HG03039 (cell line): ENCODE data around the gene CENPX.
"Not testable (repeated sequence)": the region's sequence is repeated elsewhere in the genome, so short reads cannot be mapped to it uniquely, and the experiment has no call there.

Source experiments
- ATAC-seq: cut with Tn5 transposase; IDR thresholded peaks from one replicate; pipeline ENCODE4 v1.9.1; 2021; ENCODE audit warnings: mild to moderate bottlenecking, moderate library complexity; ENCODE audit not compliant: unreplicated experiment

CENPX gene

DNA sequence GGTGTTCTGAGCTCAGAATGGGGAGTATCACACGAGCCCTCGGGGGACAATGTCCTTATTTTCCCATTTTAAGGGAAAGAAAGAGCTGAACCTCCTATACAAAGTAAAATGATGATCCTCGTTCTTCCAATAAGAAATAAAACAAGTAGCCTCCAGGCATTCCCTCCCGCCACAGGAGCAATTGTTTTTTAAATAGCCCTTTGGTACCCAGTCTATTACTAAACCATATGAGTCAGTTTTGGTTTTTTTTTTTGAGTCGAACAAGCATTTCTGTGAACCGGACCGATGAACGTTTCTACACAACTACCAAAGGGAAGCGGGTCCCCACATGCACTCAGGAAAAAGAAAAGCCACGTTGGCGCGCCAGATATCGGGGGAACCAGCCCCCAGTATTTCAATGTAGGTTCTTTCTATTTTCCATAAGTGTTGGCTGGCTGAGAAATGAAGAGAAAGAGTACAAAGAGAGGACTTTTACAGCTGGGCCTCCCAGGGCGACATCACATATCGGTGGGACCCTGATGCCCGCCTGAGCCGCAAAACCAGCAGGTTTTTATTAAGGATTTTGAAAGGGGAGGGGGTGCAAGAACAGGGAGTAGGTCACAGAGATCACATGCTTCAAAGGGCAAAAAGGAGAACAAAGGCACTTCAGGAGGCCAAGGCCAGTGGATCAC is 18.6 kb upstream of the CENPX start:
- no peak for ATAC-seq

- no peak for ATAC-seq
These were observed 17.1 kb upstream of the CENPX start for GRCh38 chr17:82039695-82040299.

DNA sequence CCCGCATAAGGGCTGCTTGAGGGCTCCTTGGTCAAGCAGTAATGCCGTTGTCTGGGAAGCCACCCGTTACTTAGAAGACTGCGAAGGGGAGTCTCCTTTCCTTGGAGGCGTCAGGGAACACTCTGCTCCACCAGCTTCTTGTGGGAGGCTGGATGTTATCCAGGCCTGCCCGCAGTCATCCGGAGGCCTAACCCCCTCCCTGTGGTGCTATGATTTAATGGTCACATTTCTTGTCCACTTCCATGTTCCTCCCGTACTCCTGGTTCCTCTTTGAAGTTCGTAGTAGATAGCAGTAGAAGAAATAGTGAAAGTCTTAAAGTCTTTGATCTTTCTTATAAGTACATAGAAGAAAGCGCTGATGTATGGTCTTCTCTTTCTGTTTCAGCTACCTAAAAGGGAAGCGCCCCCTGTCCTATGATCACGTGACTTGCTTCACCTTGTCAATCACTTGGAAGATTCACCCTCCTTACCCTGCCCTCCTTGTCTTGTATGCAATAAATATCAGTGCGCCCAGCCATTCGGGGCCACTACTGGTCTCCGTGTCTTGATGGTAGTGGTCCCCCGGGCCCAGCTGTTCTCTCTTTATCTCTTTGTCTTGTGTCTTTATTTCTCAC is 16.2 kb upstream of the CENPX start:
- ATAC-seq = not testable (repeated sequence)

- ATAC-seq = no peak
These were observed 15.2 kb upstream of the CENPX start for GRCh38 chr17:82037889-82038195.

- peak; percentile 71 for ATAC-seq
These were observed 14.6 kb upstream of the CENPX start, which contains the start of gene DCXR for GRCh38 chr17:82037092-82037888. TSS of gene DCXR (minus strand) at chr17:82037697. CDS start at chr17:82037682, 15 bp downstream.

DNA sequence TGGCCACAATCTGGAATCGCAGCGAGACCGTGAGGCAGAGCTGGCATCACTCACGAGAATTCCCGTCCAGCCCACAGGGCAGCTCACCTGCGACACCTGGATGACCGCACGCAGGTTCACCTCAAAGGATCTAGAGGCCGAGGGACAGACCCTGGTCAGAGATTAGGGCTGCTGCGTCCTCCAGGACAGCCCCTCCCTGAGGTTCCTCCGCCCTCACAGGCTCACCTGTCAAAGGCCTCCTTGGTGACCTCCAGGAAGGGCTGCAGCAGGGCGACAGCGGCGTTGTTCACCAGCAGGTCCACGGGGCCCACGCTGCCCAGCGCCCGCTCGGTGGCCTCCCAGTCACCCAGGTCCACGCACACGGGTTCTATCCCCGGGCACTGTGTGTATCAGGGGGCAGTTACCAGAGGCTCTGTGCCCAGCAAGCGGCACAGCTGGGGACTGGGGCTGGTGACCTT is 14.0 kb upstream of the CENPX start:
- no peak for ATAC-seq

- ATAC-seq = no peak
These were observed 13.4 kb upstream of the CENPX start for GRCh38 chr17:82035956-82036633.

- ATAC-seq = no peak
These were observed 12.8 kb upstream of the CENPX start for GRCh38 chr17:82035488-82035887.

- ATAC-seq = no peak
These were observed 11.8 kb upstream of the CENPX start for GRCh38 chr17:82034371-82035011.

GRCh38 chr17:82033359-82034085 is 10.8 kb upstream of the CENPX start:
- no peak for ATAC-seq

DNA sequence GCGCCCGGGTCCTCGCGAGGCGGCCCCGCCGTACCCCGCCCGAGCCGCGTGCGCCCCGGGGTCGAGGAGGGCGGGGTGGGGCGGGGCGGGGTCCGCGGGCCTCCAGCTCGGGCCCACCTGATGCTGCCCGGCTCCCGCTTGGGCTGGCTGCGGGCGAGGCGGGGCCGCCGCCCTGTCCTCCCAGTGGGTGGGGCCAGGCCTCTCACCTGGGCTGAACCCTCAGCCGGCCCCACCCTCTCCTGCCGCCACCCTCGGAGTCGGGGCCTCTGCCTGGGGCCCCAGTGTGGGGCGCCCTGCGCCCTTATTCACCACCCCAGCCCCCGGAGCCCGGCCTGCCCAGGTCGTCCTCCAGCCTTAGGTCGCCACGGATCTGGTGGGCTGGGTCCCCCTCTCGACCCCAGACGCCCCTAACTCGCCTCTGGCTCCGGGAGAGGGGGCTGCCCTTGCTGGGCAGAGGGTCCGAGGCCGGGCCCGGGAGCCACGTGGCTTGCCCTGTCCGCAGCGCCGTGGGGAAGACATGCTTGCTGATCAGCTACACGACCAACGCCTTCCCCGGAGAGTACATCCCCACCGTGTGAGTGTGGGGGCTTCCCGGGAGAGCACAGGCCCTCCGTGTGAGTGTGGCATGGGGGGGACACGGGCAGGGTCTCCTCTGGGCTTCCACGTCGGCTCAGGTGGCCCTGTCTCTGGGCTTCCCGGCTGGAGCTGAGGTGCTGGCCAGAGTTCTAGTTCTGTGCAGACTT is 9.4 kb upstream of the CENPX start:
- no peak for ATAC-seq

DNA sequence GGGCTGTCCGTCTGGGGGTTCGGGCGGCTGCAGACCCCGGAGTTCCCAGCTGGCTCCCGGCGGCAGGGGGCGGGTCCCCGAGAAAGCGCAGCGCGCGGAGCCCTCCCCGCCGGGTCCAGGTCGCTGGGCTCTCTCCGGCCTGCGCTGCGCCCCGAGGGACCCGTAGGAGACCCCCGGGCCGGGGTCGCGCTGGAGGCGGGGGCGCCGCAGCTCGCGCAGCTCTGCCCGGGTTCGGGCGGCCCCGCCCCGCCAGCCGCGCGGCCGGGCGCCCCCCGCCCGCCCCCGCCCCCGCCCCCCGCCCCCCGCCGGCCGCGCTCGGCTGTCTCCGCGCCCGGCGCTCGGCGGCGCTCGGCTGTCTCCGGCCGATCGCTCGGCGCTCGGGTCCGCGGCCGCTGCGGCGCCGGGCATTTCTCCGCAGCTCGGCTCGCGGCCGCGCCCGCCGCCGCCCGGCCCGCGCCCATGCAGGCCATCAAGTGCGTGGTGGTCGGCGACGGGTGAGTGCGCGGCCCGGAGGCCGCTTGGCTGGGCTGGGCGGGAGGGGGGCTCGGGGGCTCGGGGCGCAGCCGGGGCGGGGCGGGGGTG is 8.7 kb upstream of the CENPX start, which contains the start of gene RAC3:
TSS of gene RAC3 (plus strand) at position 376 of the 582 bp plus-strand sequence. CDS start at position 460, 84 bp downstream.
- ATAC-seq = no peak

DNA sequence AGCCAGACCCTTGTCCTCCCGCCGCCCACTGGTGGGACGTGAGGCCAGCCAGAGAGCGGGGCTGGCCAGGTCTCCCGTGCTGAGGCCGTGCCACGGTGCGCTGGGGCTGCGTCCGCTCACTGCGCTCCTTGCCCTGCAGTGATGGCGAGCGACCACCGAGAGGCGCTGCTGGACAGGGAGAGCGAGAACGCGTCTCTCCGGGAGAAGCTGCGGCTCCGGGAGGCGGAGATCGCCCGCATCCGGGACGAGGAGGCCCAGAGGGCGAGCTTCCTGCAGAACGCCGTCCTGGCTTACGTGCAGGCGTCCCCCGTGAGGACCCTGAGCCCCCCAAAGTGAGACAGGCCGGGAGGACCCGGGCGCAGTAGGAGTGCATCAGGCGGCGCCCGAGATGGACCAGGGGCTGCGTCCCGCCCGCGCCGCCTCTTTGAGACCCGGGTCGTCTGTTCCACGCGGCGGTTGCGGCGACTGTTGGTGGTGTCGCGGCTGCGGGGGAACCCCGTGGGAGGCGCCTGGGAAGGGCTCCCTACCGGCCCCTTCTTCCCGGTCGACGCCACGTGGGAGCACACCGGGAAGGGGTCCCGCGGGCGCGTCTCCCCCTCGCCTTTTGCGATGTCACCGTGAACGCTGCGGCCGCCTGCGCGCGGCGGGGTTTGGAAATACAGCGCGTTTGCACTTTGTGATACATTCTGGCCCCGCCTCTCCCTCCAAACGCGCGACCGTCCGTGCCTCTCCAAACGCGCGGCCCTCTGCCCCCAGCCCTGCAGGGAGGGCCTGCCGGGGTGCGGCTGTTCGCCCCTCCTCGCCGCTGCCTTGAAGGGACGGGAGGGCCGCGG is 8.0 kb upstream of the CENPX start:
- ATAC-seq = no peak

- ATAC-seq = no peak
These were observed 7.4 kb upstream of the CENPX start for GRCh38 chr17:82029990-82030469.

- ATAC-seq = no peak
These were observed 6.7 kb upstream of the CENPX start for GRCh38 chr17:82029391-82029790.

GRCh38 chr17:82028966-82029365 is 6.3 kb upstream of the CENPX start:
- no peak for ATAC-seq

- no peak for ATAC-seq
These were observed 5.6 kb upstream of the CENPX start for GRCh38 chr17:82028246-82028645.
